Measurements from ENCODE around the gene PIK3R2.

Gene PIK3R2

DNA sequence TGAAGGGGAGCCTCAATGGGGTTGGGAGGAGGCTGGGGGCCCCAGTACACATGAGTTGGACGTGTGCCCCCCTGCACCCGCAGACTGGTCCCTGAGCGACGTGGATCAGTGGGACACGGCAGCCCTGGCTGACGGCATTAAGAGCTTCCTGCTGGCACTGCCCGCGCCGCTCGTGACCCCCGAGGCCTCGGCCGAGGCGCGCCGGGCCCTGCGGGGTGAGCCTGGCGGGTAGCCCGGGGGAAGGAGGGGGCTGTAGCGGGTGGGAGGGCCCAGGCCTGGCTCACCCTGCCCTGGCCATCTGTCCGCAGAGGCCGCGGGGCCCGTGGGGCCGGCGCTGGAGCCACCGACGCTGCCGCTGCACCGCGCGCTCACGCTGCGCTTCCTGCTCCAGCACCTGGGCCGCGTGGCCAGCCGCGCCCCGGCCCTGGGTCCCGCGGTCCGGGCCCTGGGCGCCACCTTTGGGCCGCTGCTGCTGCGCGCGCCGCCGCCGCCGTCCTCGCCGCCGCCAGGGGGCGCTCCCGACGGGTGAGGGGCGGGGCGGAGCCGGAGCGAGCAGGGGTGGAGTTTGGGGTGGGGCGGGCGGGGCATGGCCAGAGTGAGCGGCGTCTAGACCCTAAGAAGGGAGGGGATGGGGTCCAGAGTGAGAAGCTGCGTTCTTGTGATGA is 8.1 kb downstream of the PIK3R2 start:
- TF ChIP-seq ISL1 (CRISPR knock-in tag; IDR thresholded peaks at IDR 0.05) (no peak), ARNTL (CRISPR knock-in tag; IDR thresholded peaks at IDR 0.05; ENCODE audit: borderline replicate concordance, low read depth) (no peak), OSR1 (CRISPR knock-in tag; IDR thresholded peaks at IDR 0.05) (no peak), PPARA (CRISPR knock-in tag; IDR thresholded peaks at IDR 0.05; ENCODE audit: borderline replicate concordance) (no peak), TCF4 (CRISPR knock-in tag; IDR thresholded peaks at IDR 0.05; ENCODE audit: borderline replicate concordance) (no peak), ZNF70 (CRISPR knock-in tag; IDR thresholded peaks at IDR 0.05) (no peak), ZNF8 (CRISPR knock-in tag; IDR thresholded peaks at IDR 0.05) (no peak), ESRRG (CRISPR knock-in tag; IDR thresholded peaks at IDR 0.05) (no peak), TOX (CRISPR knock-in tag; IDR thresholded peaks at IDR 0.05; ENCODE audit: borderline replicate concordance) (no peak), ZNF565 (CRISPR knock-in tag; conservative IDR thresholded peaks at IDR 0.05; ENCODE audit: low read depth) (no peak)
- TF ChIP-seq, protein P1, sequence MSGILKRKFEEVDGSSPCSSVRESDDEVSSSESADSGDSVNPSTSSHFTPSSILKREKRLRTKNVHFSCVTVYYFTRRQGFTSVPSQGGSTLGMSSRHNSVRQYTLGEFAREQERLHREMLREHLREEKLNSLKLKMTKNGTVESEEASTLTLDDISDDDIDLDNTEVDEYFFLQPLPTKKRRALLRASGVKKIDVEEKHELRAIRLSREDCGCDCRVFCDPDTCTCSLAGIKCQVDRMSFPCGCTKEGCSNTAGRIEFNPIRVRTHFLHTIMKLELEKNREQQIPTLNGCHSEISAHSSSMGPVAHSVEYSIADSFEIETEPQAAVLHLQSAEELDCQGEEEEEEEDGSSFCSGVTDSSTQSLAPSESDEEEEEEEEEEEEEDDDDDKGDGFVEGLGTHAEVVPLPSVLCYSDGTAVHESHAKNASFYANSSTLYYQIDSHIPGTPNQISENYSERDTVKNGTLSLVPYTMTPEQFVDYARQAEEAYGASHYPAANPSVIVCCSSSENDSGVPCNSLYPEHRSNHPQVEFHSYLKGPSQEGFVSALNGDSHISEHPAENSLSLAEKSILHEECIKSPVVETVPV (CRISPR knock-in tag; IDR thresholded peaks at IDR 0.05): no peak
- TF ChIP-seq, protein P2, sequence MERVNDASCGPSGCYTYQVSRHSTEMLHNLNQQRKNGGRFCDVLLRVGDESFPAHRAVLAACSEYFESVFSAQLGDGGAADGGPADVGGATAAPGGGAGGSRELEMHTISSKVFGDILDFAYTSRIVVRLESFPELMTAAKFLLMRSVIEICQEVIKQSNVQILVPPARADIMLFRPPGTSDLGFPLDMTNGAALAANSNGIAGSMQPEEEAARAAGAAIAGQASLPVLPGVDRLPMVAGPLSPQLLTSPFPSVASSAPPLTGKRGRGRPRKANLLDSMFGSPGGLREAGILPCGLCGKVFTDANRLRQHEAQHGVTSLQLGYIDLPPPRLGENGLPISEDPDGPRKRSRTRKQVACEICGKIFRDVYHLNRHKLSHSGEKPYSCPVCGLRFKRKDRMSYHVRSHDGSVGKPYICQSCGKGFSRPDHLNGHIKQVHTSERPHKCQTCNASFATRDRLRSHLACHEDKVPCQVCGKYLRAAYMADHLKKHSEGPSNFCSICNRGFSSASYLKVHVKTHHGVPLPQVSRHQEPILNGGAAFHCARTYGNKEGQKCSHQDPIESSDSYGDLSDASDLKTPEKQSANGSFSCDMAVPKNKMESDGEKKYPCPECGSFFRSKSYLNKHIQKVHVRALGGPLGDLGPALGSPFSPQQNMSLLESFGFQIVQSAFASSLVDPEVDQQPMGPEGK (CRISPR knock-in tag; IDR thresholded peaks at IDR 0.05; ENCODE audit: borderline replicate concordance): no peak
- TF ChIP-seq, protein P3, sequence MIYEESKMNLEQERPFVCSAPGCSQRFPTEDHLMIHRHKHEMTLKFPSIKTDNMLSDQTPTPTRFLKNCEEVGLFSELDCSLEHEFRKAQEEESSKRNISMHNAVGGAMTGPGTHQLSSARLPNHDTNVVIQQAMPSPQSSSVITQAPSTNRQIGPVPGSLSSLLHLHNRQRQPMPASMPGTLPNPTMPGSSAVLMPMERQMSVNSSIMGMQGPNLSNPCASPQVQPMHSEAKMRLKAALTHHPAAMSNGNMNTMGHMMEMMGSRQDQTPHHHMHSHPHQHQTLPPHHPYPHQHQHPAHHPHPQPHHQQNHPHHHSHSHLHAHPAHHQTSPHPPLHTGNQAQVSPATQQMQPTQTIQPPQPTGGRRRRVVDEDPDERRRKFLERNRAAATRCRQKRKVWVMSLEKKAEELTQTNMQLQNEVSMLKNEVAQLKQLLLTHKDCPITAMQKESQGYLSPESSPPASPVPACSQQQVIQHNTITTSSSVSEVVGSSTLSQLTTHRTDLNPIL (CRISPR knock-in tag; IDR thresholded peaks at IDR 0.05; ENCODE audit: low read depth): no peak
- ATAC-seq: peak; percentile 67

DNA sequence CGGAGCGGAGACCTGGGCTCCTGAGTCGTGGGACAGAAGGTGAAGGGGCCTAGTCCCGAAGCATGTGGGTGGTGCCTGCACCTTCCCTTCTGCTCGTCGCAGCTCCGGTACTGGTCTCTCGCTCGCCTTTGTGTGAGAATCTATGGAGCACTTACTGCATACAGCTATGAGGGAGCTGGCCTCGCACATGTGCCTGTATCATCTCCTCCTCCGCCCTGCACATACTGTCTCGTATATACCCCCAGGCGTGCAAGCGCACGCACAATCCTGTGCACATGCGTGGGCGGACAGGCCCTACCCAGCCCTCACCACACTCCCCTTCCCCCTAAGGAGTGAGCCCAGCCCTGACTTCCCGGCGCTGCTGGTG is 8.7 kb downstream of the PIK3R2 start:
- no peak; the same call in 2 of the 3 replicates for ATAC-seq
- no peak for TF ChIP-seq ESRRG (CRISPR knock-in tag; IDR thresholded peaks at IDR 0.05)
- TF ChIP-seq TOX (CRISPR knock-in tag; IDR thresholded peaks at IDR 0.05; ENCODE audit: borderline replicate concordance): no peak
- TF ChIP-seq, protein P4, sequence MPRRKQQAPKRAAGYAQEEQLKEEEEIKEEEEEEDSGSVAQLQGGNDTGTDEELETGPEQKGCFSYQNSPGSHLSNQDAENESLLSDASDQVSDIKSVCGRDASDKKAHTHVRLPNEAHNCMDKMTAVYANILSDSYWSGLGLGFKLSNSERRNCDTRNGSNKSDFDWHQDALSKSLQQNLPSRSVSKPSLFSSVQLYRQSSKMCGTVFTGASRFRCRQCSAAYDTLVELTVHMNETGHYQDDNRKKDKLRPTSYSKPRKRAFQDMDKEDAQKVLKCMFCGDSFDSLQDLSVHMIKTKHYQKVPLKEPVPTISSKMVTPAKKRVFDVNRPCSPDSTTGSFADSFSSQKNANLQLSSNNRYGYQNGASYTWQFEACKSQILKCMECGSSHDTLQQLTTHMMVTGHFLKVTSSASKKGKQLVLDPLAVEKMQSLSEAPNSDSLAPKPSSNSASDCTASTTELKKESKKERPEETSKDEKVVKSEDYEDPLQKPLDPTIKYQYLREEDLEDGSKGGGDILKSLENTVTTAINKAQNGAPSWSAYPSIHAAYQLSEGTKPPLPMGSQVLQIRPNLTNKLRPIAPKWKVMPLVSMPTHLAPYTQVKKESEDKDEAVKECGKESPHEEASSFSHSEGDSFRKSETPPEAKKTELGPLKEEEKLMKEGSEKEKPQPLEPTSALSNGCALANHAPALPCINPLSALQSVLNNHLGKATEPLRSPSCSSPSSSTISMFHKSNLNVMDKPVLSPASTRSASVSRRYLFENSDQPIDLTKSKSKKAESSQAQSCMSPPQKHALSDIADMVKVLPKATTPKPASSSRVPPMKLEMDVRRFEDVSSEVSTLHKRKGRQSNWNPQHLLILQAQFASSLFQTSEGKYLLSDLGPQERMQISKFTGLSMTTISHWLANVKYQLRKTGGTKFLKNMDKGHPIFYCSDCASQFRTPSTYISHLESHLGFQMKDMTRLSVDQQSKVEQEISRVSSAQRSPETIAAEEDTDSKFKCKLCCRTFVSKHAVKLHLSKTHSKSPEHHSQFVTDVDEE (CRISPR knock-in tag; IDR thresholded peaks at IDR 0.05): no peak
- no peak for TF ChIP-seq SNAI2 (CRISPR knock-in tag; IDR thresholded peaks at IDR 0.05)
- TF ChIP-seq, protein P2 (CRISPR knock-in tag; IDR thresholded peaks at IDR 0.05; ENCODE audit: borderline replicate concordance): no peak
- no peak for TF ChIP-seq PPARA (CRISPR knock-in tag; IDR thresholded peaks at IDR 0.05; ENCODE audit: borderline replicate concordance)
- TF ChIP-seq GLIS3 (CRISPR knock-in tag; IDR thresholded peaks at IDR 0.05): no peak
- TF ChIP-seq OSR1 (CRISPR knock-in tag; IDR thresholded peaks at IDR 0.05): no peak
- TF ChIP-seq ZFP30 (CRISPR knock-in tag; IDR thresholded peaks at IDR 0.05): no peak
- no peak for TF ChIP-seq ZC3H10 (CRISPR knock-in tag; IDR thresholded peaks at IDR 0.05)

DNA sequence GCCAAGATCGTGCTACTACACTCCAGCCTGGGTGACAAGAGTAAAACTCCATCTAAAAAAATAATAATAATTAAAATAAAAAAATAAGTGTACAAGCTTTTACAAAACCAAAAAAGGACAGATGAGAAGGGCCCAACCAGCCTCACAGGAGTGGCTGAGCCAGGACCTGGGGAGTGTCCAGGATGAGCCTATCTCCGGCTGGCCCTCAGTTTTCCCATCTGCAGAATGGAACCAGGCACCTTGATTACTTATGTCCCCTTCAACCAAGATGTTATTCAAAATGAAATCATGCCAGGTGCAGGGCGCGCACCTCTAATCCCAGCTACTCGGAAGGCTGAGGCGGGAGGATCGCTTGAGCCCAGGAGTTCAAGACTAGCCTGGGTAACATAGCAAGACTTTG is 11.1 kb downstream of the PIK3R2 start:
- ATAC-seq: no peak
- TF ChIP-seq, protein P3 (CRISPR knock-in tag; IDR thresholded peaks at IDR 0.05; ENCODE audit: low read depth): no peak
- TF ChIP-seq GLIS3 (CRISPR knock-in tag; IDR thresholded peaks at IDR 0.05) (no peak), ZFP30 (CRISPR knock-in tag; IDR thresholded peaks at IDR 0.05) (no peak), ZNF70 (CRISPR knock-in tag; IDR thresholded peaks at IDR 0.05) (no peak), TCF4 (CRISPR knock-in tag; IDR thresholded peaks at IDR 0.05; ENCODE audit: borderline replicate concordance) (no peak), CSDC2 (CRISPR knock-in tag; IDR thresholded peaks at IDR 0.05) (no peak), ZNF8 (CRISPR knock-in tag; IDR thresholded peaks at IDR 0.05) (no peak), BACH2 (CRISPR knock-in tag; IDR thresholded peaks at IDR 0.05; ENCODE audit: borderline replicate concordance) (no peak), RARB (CRISPR knock-in tag; IDR thresholded peaks at IDR 0.05) (no peak), ISL1 (CRISPR knock-in tag; IDR thresholded peaks at IDR 0.05) (no peak), SNAI2 (CRISPR knock-in tag; IDR thresholded peaks at IDR 0.05) (no peak), TOX (CRISPR knock-in tag; IDR thresholded peaks at IDR 0.05; ENCODE audit: borderline replicate concordance) (no peak)
- TF ChIP-seq, protein P2 (CRISPR knock-in tag; IDR thresholded peaks at IDR 0.05; ENCODE audit: borderline replicate concordance): no peak
